Stomach smooth muscle (tissue), 2 donors: ENCODE measurements around the gene PLXNA4.

ENCODE experiments used
- H3K27ac ChIP-seq: one replicate; pipeline ENCODE4 v1.7.0; 2013; ENCODE audit warnings: mild to moderate bottlenecking, low read length, inconsistent platforms
- H3K27me3 ChIP-seq, 2 donors: one replicate each; pipeline ENCODE4 v1.7.0; 2013; ENCODE audit warnings: low read length in 2 of 2; ENCODE audit not compliant: insufficient read depth in 2 of 2, control insufficient read depth in 1 of 2
- H3K36me3 ChIP-seq, 2 donors: one replicate each; pipeline ENCODE4 v1.7.0; 2013; ENCODE audit warnings: low read length in 2 of 2; ENCODE audit not compliant: control insufficient read depth in 2 of 2, insufficient read depth in 2 of 2
- H3K4me1 ChIP-seq: one replicate; pipeline ENCODE4 v1.7.0; 2013; ENCODE audit warnings: low read length; ENCODE audit not compliant: control insufficient read depth, insufficient read depth
- H3K4me3 ChIP-seq, 2 donors: one replicate each; pipeline ENCODE4 v1.7.0; 2013; ENCODE audit warnings: low read length in 2 of 2
- H3K9ac ChIP-seq, 2 donors: one replicate each; pipeline ENCODE4 v1.7.0; 2013; ENCODE audit warnings: low read length in 2 of 2, mild to moderate bottlenecking in 1 of 2
- H3K9me3 ChIP-seq, 2 donors: one replicate each; pipeline ENCODE4 v1.7.0; 2013; ENCODE audit warnings: low read length in 2 of 2; ENCODE audit not compliant: control insufficient read depth in 2 of 2
- donor health status: healthy.
- donor health status: Pancreatic carcinoma.

Gene PLXNA4

GRCh38 chr7:132191418-132191817 lies 384.9 kb downstream of the PLXNA4 start:
- Histone ChIP-seq H3K4me1 (no peaks in the 10 kb centered on the region), H3K4me3 (no peak overlapping the region), H3K27me3 (no peaks in the 10 kb centered on the region), H3K36me3 (peaks cover 0 to 5% of the 10 kb centered on the region in 2 donors), H3K9ac (no peak overlapping the region), H3K9me3 (peaks cover 0 to 14% of the 10 kb centered on the region in 2 donors), H3K27ac (no peak overlapping the region)

DNA sequence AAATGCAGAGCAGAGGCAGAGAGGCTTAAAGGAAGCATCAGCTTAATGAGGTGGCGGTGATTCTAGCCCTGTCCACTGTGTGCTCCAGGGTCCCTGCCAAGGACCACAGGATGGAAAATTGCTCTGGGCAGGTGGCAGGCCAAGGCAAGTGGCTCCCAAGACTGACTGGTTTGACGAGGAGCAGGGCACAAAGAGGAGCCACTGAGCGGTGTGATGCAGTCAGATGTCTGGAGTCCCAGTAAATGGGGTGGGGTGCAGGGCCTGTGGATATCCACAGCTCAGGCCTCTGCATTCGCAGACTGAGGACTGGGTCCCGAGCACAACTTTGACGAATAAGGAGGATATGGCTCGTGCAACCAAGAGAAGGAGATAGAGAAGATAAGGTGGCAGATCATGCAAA lies 385.6 kb downstream of the PLXNA4 start:
- Histone ChIP-seq H3K9ac (no peak overlapping the region), H3K27me3 (no peaks in the 10 kb centered on the region), H3K4me1 (no peaks in the 10 kb centered on the region), H3K4me3 (no peak overlapping the region), H3K9me3 (peaks cover 0 to 18% of the 10 kb centered on the region in 2 donors), H3K27ac (no peak overlapping the region), H3K36me3 (peaks cover 0 to 5% of the 10 kb centered on the region in 2 donors)

DNA sequence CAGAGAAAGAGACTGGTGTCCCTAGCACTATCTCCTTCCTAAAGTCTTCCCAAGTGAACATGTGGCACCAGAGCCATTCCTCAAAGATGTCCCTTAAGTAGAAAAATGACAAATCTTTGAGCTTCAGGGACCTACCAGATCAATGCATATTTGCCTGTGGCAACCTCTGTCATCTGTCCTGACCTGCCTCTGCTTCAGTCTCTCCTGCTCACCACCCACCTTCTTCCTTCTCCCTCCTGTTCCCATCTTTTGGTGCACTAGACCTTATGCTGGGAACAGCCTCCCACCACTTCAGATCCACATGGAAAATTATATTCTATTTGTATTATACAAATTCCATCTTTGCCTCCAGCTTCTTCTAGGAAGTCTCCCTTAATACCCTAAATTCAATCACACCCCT lies 386.4 kb downstream of the PLXNA4 start:
- H3K4me1 ChIP-seq, result no peaks in the 10 kb centered on the region
- H3K4me3 ChIP-seq, result no peak overlapping the region
- H3K27me3 ChIP-seq, result no peaks in the 10 kb centered on the region
- H3K27ac ChIP-seq, result no peak overlapping the region
- peaks cover 0 to 18% of the 10 kb centered on the region in 2 donors for H3K9me3 ChIP-seq
- peaks cover 0 to 5% of the 10 kb centered on the region in 2 donors for H3K36me3 ChIP-seq
- H3K9ac ChIP-seq, result no peak overlapping the region

GRCh38 chr7:132187869-132188789 lies 388.1 kb downstream of the PLXNA4 start:
- Histone ChIP-seq H3K4me1 (no peaks in the 10 kb centered on the region), H3K27ac (no peak overlapping the region), H3K36me3 (peaks cover 0 to 4% of the 10 kb centered on the region in 2 donors), H3K4me3 (no peak overlapping the region), H3K9me3 (peaks cover 0 to 18% of the 10 kb centered on the region in 2 donors), H3K9ac (no peak overlapping the region), H3K27me3 (no peaks in the 10 kb centered on the region)

GRCh38 chr7:132187391-132187790 lies 388.9 kb downstream of the PLXNA4 start:
- H3K27me3 ChIP-seq, result no peaks in the 10 kb centered on the region
- no peak overlapping the region for H3K9ac ChIP-seq
- H3K4me3 ChIP-seq, result no peak overlapping the region
- no peaks in the 10 kb centered on the region for H3K4me1 ChIP-seq
- H3K27ac ChIP-seq, result no peak overlapping the region
- peaks cover 0 to 3% of the 10 kb centered on the region in 2 donors for H3K36me3 ChIP-seq
- H3K9me3 ChIP-seq, result peaks cover 0 to 18% of the 10 kb centered on the region in 2 donors

GRCh38 chr7:132185150-132185549 lies 391.1 kb downstream of the PLXNA4 start:
- H3K9ac ChIP-seq, result no peak overlapping the region
- peaks cover 0 to 5% of the 10 kb centered on the region in 2 donors for H3K36me3 ChIP-seq
- H3K27me3 ChIP-seq, result no peaks in the 10 kb centered on the region
- H3K27ac ChIP-seq, result no peak overlapping the region
- no peaks in the 10 kb centered on the region for H3K4me1 ChIP-seq
- no peak overlapping the region for H3K4me3 ChIP-seq
- peaks cover 0 to 18% of the 10 kb centered on the region in 2 donors for H3K9me3 ChIP-seq

GRCh38 chr7:132183781-132184380 lies 392.4 kb downstream of the PLXNA4 start:
- Histone ChIP-seq H3K36me3 (peaks cover 0 to 5% of the 10 kb centered on the region in 2 donors), H3K9ac (no peak overlapping the region), H3K27ac (no peak overlapping the region), H3K4me3 (no peak overlapping the region), H3K4me1 (no peaks in the 10 kb centered on the region), H3K27me3 (no peaks in the 10 kb centered on the region), H3K9me3 (peaks cover 0 to 18% of the 10 kb centered on the region in 2 donors)

DNA sequence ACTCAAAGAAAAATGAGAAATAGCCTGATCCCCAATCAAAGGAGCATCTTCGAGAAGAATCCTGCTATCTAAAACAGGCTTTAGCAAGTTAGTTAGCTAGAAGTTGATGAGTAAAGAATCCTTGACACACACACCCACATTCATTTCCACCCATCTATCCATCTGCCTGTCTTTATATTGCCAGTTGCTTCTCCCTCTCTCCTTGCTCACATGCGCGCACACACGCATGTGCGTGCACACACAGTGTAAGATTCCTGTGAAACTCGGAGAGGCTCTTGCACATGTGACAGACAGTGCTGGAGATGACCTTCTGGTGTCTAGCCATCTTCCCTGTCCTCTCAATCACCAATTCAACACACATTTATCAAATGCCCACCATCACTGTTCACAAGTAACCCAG lies 393.3 kb downstream of the PLXNA4 start:
- H3K9ac ChIP-seq, result no peak overlapping the region
- H3K4me1 ChIP-seq, result no peaks in the 10 kb centered on the region
- peaks cover 0 to 5% of the 10 kb centered on the region in 2 donors for H3K36me3 ChIP-seq
- H3K27ac ChIP-seq, result no peak overlapping the region
- peaks cover 0 to 17% of the 10 kb centered on the region in 2 donors for H3K9me3 ChIP-seq
- no peaks in the 10 kb centered on the region for H3K27me3 ChIP-seq
- no peak overlapping the region for H3K4me3 ChIP-seq

DNA sequence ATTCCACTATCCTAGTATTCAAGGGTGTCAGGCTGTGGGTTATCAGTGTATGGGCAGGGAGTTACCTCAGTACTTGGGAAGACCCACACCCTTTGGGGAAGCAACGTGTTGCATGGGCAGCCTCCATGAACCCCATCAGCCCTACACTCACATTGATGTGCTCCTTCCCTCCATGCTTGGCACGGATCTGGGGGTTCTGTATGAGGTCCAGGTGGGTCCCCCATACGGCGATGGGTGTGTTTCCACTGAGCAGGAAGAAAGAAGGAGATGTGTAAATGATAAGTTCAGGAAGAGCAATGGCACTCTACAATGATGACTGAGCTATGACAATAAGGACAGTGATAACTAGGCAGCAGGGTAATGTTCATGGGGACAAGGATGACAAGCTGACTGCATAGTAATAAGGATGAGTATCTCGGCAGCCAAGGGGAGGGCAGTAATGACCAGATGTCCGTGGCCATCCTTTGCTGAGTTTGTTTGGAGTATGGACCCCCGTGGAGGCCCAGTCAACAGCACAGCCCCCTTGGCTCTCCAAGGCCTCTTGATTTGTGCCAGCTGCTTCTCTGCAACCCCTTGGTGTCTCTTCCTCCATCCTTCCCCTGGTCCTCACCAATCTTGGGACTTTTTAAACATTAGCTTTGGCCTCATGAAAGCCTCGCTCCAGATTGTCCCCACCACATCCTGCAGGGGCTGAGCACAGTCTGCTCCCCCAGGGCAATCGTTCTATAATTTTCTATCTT lies 394.2 kb downstream of the PLXNA4 start:
- Histone ChIP-seq H3K27ac (no peak overlapping the region), H3K4me1 (no peaks in the 10 kb centered on the region), H3K9me3 (peaks cover 0 to 10% of the 10 kb centered on the region in 2 donors), H3K36me3 (peaks cover 0 to 5% of the 10 kb centered on the region in 2 donors), H3K4me3 (no peak overlapping the region), H3K9ac (no peak overlapping the region), H3K27me3 (no peaks in the 10 kb centered on the region)

DNA sequence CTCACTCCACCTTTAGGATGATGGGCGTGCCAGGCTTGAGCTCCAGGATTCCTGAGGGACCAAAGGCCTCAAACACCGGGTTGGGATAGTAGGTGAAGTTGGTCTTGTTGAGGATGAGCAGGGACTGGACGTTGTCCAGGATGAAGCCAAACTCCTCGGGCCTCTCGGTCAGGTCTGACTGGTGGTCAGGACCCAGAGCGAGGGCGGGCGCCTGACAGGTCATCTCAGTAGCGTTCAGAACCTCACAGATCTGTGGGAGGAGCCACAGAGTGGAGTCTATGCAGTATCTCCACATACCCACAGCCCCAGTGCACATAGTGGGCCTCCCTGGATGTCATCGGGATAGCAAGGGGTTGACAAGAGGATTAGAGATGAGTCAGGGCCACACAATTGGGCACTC lies 394.9 kb downstream of the PLXNA4 start:
- Histone ChIP-seq H3K27ac (no peak overlapping the region), H3K4me3 (no peak overlapping the region), H3K27me3 (no peaks in the 10 kb centered on the region), H3K9me3 (peaks cover 0 to 4% of the 10 kb centered on the region in 2 donors), H3K36me3 (peaks cover 0 to 10% of the 10 kb centered on the region in 2 donors), H3K9ac (no peak overlapping the region), H3K4me1 (no peaks in the 10 kb centered on the region)
